Measurements from ENCODE around the gene AAMP.
"Not testable (repeated sequence)": the region's sequence is repeated elsewhere in the genome, so short reads cannot be mapped to it uniquely, and the experiment has no call there.

AAMP gene

DNA sequence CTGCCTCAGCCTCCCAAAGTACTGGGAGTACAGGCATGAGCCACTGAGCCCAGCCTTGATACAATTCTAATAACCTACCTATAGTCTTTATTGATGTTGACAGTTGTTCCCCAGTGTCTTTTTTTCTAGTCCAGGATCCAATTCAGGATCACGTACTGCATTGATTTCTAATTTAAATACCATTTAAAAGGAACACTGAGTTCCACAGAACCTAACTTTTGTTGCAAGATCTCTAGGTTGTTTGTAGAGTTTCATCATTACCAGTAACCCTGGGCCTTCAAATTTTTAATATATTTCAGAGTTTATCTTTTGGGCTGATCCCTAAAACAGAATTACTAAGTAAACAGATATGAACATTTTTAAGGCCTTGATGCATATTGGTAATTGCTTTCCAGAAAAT, 43.4 kb upstream of the AAMP start:
- H3K27ac ChIP-seq (ENCODE audit: insufficient read depth in 1 of 2, low read depth in 1 of 2, low read length in 2 of 2, poor library complexity in 1 of 2, severe bottlenecking in 2 of 2), result no peak overlapping the region
- H3K4me3 ChIP-seq (ENCODE audit: control insufficient read depth in 1 of 7, extremely low read depth in 1 of 7, insufficient read depth in 4 of 7, low read depth in 2 of 7, low read length in 6 of 7), result no peak overlapping the region
- H3K36me3 ChIP-seq (ENCODE audit: control insufficient read depth in 4 of 4, insufficient read depth in 4 of 4, low read length in 3 of 4), result peaks cover 0 to 5% (median 0%) of the 10 kb centered on the region in 4 experiments
- H3K27me3 ChIP-seq (replicated peaks in 2 of 5; ENCODE audit: control insufficient read depth in 4 of 5, insufficient read depth in 5 of 5, low read length in 4 of 5), result no peaks in the 10 kb centered on the region
- DNase-seq, result no peak
- CTCF ChIA-PET, result interaction anchor here (0.8 to 22.1 kb wide), 4 partner anchors 9 to 17 kb away, joined by 4 to 340 read pairs (median 7); no protein-coding TSS in a partner anchor
- no CpG with 5 or more reads among the region's 1 CpG for WGBS (ENCODE audit: insufficient coverage)
- H3K9me3 ChIP-seq (ENCODE audit: control extremely low read depth in 1 of 5, control insufficient read depth in 4 of 5, insufficient read depth in 2 of 5, low read depth in 1 of 5, low read length in 4 of 5), result no peaks in the 10 kb centered on the region
- peaks cover 15 to 50% (median 37%) of the 10 kb centered on the region in 4 experiments for H3K4me1 ChIP-seq (ENCODE audit: control extremely low read depth in 1 of 4, control insufficient read depth in 4 of 4, insufficient read depth in 4 of 4, low read length in 3 of 4)
- POLR2A ChIA-PET, result no interaction called here

DNA sequence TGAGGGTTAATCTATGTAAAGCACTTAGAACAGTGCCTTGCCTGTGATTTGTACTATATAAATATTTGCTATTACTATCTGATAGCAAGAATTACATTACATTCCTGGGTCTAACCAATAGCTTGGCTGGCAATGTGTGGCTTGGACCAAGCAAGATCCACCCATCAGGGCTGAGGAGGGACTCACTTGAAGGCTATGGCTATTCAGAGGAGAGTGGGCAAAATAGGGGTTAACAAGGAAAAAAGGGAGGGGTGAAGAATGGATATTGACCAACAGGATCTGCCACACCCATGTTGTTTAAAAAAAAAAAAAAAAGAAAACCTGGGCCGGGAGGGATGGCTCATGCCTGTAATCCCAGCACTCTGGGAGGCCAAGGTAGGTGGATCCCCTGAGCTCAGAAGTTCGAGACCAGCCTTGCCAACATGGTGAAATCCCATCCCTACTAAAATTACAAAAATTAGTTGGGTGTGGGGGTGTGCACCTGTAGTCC, 42.4 kb upstream of the AAMP start:
- Histone ChIP-seq H3K36me3 (ENCODE audit: control insufficient read depth in 4 of 4, insufficient read depth in 4 of 4, low read length in 3 of 4) (no peaks in the 10 kb centered on the region), H3K27ac (ENCODE audit: insufficient read depth in 1 of 2, low read depth in 1 of 2, low read length in 2 of 2, poor library complexity in 1 of 2, severe bottlenecking in 2 of 2) (no peak overlapping the region), H3K4me1 (ENCODE audit: control extremely low read depth in 1 of 4, control insufficient read depth in 4 of 4, insufficient read depth in 4 of 4, low read length in 3 of 4) (peaks cover 14 to 47% (median 28%) of the 10 kb centered on the region in 4 experiments), H3K9me3 (ENCODE audit: control extremely low read depth in 1 of 5, control insufficient read depth in 4 of 5, insufficient read depth in 2 of 5, low read depth in 1 of 5, low read length in 4 of 5) (no peaks in the 10 kb centered on the region), H3K27me3 (replicated peaks in 2 of 5; ENCODE audit: control insufficient read depth in 4 of 5, insufficient read depth in 5 of 5, low read length in 4 of 5) (no peaks in the 10 kb centered on the region), H3K4me3 (ENCODE audit: control insufficient read depth in 1 of 7, extremely low read depth in 1 of 7, insufficient read depth in 4 of 7, low read depth in 2 of 7, low read length in 6 of 7) (no peak overlapping the region)
- CTCF ChIA-PET, result interaction anchor here (0.6 to 22.1 kb wide), 7 partner anchors 8 to 125 kb away, joined by 3 to 340 read pairs (median 4); no protein-coding TSS in a partner anchor
- POLR2A ChIA-PET, result interaction anchor here (0.6 kb wide), 1 partner anchor 64 kb away, joined by 3 read pairs; no protein-coding TSS in a partner anchor
- no peak for DNase-seq
- no CpG with 5 or more reads among the region's 2 CpGs for WGBS (ENCODE audit: insufficient coverage)

DNA sequence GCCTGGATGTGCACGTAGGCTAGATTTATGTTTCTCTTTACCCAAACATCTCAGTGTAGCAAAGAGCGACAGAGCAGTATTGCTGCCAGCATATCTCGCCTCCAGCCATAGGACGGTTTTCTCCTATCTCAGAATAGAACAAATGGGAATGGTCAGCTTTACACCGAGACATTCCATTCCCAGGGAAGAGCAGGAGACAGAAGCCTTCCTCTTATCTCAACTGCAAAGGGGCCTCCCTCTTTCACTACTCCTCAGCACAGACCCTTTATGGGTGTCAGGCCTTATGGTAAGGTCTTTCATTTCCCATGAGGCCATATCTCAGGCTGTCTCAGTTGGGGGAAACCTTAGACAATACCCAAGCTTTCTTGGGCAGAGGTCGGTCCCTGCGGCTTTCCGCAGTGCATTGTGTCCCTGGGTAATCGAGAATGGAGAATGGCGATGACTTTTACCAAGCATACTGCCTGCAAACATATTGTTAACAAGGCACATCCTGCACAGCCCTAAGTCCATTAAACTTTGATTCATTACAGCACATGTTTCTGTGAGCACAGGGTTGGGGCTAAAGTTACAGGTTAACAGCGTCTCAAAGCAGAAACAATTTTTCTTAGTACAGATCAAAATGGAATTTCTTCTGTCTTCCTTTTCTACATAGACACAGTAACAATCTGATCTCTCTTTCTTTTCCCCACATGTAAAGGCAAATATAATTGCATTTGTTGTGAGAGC, 41.8 kb upstream of the AAMP start:
- CTCF ChIA-PET, result interaction anchor here (0.9 to 23.0 kb wide), 6 partner anchors 8 to 47 kb away, joined by 3 to 451 read pairs (median 8); partner anchors contain the start of gene CATIP
- H3K27me3 ChIP-seq (replicated peaks in 2 of 5; ENCODE audit: control insufficient read depth in 4 of 5, insufficient read depth in 5 of 5, low read length in 4 of 5), result not testable (repeated sequence)
- WGBS (ENCODE audit: insufficient coverage), result 98% methylated on average over 4 of the region's 11 CpGs

DNA sequence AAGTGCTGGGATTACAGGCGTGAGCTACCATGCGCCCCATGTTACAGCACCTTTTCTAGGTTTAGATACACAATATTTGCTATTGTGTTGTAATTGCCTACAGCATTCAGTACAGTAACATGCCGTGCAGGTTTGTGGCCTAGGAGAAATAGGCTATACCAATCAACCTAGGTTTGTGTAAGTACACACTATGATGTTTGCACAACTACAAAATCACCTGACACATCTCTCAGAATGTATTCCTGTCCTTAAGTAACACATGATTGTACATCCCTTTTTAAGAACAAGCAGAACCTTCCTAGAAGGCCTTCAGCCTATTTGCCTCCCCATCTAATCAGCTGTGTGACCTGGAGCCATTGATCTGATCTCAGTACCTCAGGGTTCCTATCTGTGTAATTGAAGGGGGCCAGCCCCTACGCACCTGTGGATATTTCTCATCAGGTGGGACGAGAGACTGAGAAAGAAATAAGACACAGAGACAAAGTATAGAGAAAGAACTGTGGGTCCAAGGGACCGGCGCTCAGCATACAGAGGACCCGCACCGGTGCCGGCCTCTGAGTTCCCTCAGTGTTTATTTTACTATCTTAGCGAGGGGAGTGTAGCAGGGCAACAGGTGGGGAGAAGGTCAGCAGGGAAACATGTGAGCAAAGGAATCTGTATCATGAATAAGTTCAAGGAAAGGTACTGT, 41.1 kb upstream of the AAMP start:
- WGBS (ENCODE audit: insufficient coverage), result 100% methylated on average over 5 of the region's 11 CpGs
- H3K36me3 ChIP-seq (ENCODE audit: control insufficient read depth in 4 of 4, insufficient read depth in 4 of 4, low read length in 3 of 4), result no peaks in the 10 kb centered on the region
- no peak overlapping the region for H3K4me3 ChIP-seq (ENCODE audit: control insufficient read depth in 1 of 7, extremely low read depth in 1 of 7, insufficient read depth in 4 of 7, low read depth in 2 of 7, low read length in 6 of 7)
- POLR2A ChIA-PET, result no interaction called here
- peaks cover 9 to 34% (median 16%) of the 10 kb centered on the region in 4 experiments for H3K4me1 ChIP-seq (ENCODE audit: control extremely low read depth in 1 of 4, control insufficient read depth in 4 of 4, insufficient read depth in 4 of 4, low read length in 3 of 4)
- no peaks in the 10 kb centered on the region for H3K9me3 ChIP-seq (ENCODE audit: control extremely low read depth in 1 of 5, control insufficient read depth in 4 of 5, insufficient read depth in 2 of 5, low read depth in 1 of 5, low read length in 4 of 5)
- DNase-seq, result no peak
- no peaks in the 10 kb centered on the region for H3K27me3 ChIP-seq (replicated peaks in 2 of 5; ENCODE audit: control insufficient read depth in 4 of 5, insufficient read depth in 5 of 5, low read length in 4 of 5)
- CTCF ChIA-PET, result interaction anchor here (1.5 to 23.0 kb wide), 3 partner anchors 9 to 48 kb away, joined by 5 to 451 read pairs (median 340); partner anchors contain the start of gene CATIP
- no peak overlapping the region for H3K27ac ChIP-seq (ENCODE audit: insufficient read depth in 1 of 2, low read depth in 1 of 2, low read length in 2 of 2, poor library complexity in 1 of 2, severe bottlenecking in 2 of 2)

More for the DNA sequence above, 41.8 kb upstream of the AAMP start:
- H3K36me3 ChIP-seq (ENCODE audit: control insufficient read depth in 4 of 4, insufficient read depth in 4 of 4, low read length in 3 of 4); H3K4me3 ChIP-seq (ENCODE audit: control insufficient read depth in 1 of 7, extremely low read depth in 1 of 7, insufficient read depth in 4 of 7, low read depth in 2 of 7, low read length in 6 of 7); H3K27ac ChIP-seq (ENCODE audit: insufficient read depth in 1 of 2, low read depth in 1 of 2, low read length in 2 of 2, poor library complexity in 1 of 2, severe bottlenecking in 2 of 2); H3K9me3 ChIP-seq (ENCODE audit: control extremely low read depth in 1 of 5, control insufficient read depth in 4 of 5, insufficient read depth in 2 of 5, low read depth in 1 of 5, low read length in 4 of 5); POLR2A ChIA-PET; DNase-seq: not testable (repeated sequence)
- H3K4me1 ChIP-seq (ENCODE audit: control extremely low read depth in 1 of 4, control insufficient read depth in 4 of 4, insufficient read depth in 4 of 4, low read length in 3 of 4), result peaks cover 12 to 41% (median 22%) of the 10 kb centered on the region in 4 experiments

DNA sequence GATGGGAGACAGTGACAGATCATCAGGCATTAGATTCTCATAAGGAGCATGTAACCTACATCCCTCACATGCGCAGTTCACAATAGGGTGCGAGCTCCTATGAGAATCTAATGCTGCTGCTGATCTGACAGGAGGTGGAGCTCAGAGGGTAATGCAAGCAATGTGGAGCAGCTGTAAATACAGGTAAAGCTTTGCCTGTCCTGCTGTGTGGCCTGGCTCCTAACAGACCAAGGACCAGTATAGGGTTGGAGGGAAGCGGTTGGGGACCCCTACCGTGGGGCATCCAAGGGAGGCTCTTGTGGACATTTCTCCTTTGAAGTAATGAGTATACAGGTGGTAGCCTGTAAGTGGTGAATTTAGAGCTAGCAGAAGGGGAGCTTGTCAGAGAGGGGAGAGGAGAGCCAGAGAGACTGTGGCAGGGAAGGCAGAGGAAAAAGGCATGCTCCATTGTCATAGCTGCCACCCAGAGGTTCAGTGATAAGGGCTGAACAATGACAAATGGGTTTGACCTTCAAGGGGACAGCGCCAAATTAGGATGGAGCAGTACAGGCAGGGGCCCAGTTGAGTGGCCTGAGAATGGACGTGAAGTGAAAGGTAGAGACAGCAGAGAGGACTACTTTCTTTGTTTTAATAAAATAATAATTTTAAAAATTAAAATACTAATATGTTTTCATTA, 37.6 kb upstream of the AAMP start:
- H3K4me3 ChIP-seq (ENCODE audit: control insufficient read depth in 1 of 7, extremely low read depth in 1 of 7, insufficient read depth in 4 of 7, low read depth in 2 of 7, low read length in 6 of 7), result no peak overlapping the region
- H3K27me3 ChIP-seq (replicated peaks in 2 of 5; ENCODE audit: control insufficient read depth in 4 of 5, insufficient read depth in 5 of 5, low read length in 4 of 5), result no peaks in the 10 kb centered on the region
- no peak for DNase-seq
- peaks cover 0 to 17% (median 6%) of the 10 kb centered on the region in 4 experiments for H3K4me1 ChIP-seq (ENCODE audit: control extremely low read depth in 1 of 4, control insufficient read depth in 4 of 4, insufficient read depth in 4 of 4, low read length in 3 of 4)
- H3K36me3 ChIP-seq (ENCODE audit: control insufficient read depth in 4 of 4, insufficient read depth in 4 of 4, low read length in 3 of 4), result no peaks in the 10 kb centered on the region
- no peaks in the 10 kb centered on the region for H3K9me3 ChIP-seq (ENCODE audit: control extremely low read depth in 1 of 5, control insufficient read depth in 4 of 5, insufficient read depth in 2 of 5, low read depth in 1 of 5, low read length in 4 of 5)
- WGBS (ENCODE audit: insufficient coverage), result 100% methylated on average over 2 of the region's 6 CpGs
- POLR2A ChIA-PET, result interaction anchor here (1.1 kb wide), 1 partner anchor 89 kb away, joined by 3 read pairs; no protein-coding TSS in a partner anchor
- H3K27ac ChIP-seq (ENCODE audit: insufficient read depth in 1 of 2, low read depth in 1 of 2, low read length in 2 of 2, poor library complexity in 1 of 2, severe bottlenecking in 2 of 2), result no peak overlapping the region
- CTCF ChIA-PET, result interaction anchor here (0.9 to 23.0 kb wide), 8 partner anchors 9 to 89 kb away, joined by 3 to 451 read pairs (median 4); partner anchors contain the start of gene CATIP

DNA sequence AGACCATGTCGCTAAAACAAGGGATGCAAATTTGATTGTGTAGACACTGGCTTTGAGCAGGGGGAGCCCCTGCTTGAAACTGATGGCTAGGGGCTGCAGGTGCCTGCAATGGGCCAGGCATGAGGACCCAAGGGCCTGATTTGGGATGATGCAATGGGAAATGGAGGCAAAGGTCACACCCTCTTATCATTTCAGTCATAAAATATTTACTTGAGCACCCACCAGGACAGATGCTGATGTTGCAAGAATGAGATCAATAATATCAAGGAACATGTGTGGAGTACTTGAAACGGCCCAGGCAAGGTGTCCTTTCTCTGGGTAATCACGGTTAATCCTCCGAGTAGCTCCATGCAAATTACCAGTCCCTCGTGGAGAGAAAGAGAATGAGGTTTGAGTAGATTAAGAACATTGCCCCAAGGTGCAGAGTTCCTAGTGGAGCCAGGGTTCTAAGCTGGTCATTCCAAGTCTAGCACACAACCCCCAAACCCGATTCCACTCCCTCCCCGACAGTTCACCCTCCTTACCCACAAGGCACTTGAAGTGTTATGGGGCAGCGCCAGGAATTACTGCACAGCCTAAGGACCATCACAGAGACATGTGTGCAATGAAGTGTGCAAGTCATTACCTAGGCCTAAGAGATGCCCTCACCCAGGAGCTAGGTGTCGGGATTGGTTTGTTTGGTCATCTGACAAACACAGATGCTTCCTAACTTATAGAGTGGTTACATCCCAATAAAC, 36.4 kb upstream of the AAMP start:
- H3K9me3 ChIP-seq (ENCODE audit: control extremely low read depth in 1 of 5, control insufficient read depth in 4 of 5, insufficient read depth in 2 of 5, low read depth in 1 of 5, low read length in 4 of 5), result no peaks in the 10 kb centered on the region
- 96% methylated on average over 6 of the region's 9 CpGs for WGBS (ENCODE audit: insufficient coverage)
- ChIA-PET CTCF (interaction anchor here (0.9 to 23.0 kb wide), 7 partner anchors 10 to 91 kb away, joined by 3 to 451 read pairs (median 4); partner anchors contain the start of gene CATIP), POLR2A (interaction anchor here (1.1 kb wide), 1 partner anchor 90 kb away, joined by 3 read pairs; no protein-coding TSS in a partner anchor)
- peaks cover 0 to 17% (median 8%) of the 10 kb centered on the region in 4 experiments for H3K4me1 ChIP-seq (ENCODE audit: control extremely low read depth in 1 of 4, control insufficient read depth in 4 of 4, insufficient read depth in 4 of 4, low read length in 3 of 4)
- DNase-seq, result no peak
- H3K27ac ChIP-seq (ENCODE audit: insufficient read depth in 1 of 2, low read depth in 1 of 2, low read length in 2 of 2, poor library complexity in 1 of 2, severe bottlenecking in 2 of 2), result no peak overlapping the region
- no peak overlapping the region for H3K4me3 ChIP-seq (ENCODE audit: control insufficient read depth in 1 of 7, extremely low read depth in 1 of 7, insufficient read depth in 4 of 7, low read depth in 2 of 7, low read length in 6 of 7)
- H3K27me3 ChIP-seq (replicated peaks in 2 of 5; ENCODE audit: control insufficient read depth in 4 of 5, insufficient read depth in 5 of 5, low read length in 4 of 5), result no peaks in the 10 kb centered on the region
- H3K36me3 ChIP-seq (ENCODE audit: control insufficient read depth in 4 of 4, insufficient read depth in 4 of 4, low read length in 3 of 4), result no peaks in the 10 kb centered on the region
